GF-D8 (cell line): ENCODE data around the gene BEX1.
"Not testable (repeated sequence)": the region's sequence is repeated elsewhere in the genome, so short reads cannot be mapped to it uniquely, and the experiment has no call there.

Experiments
- DNase-seq: peaks from one replicate; lab custom pipeline; 2025; lab: John Stamatoyannopoulos, UW

The BEX1 gene

DNA sequence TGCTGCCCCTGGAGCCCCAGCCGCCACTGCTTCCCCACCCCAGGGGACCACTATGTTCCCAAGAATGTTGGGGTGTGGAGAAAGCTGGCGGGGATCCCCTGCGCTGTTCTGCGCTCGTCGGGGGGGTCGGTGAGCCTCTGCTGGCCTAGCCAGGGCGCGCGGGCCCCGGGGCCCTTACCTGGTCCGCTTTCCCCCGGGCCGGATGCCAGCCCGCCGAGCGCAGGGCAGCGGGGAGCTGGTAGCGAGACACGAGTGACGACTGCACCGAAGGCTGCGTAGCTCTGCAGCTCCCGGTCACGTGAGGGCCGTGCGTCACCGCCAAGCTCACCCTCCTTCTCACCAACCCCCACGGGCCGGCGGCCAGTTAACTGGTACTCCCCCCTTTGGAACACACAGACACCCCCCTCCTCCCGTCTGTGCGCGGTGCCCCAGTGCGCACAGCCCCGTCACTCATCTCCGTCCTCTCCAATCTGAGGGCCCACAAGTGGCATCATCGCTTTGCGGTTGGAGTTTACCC is at the start of gene BEX1:
Gene BEX1, minus strand, starts transcription at position 254 of the 517 bp plus-strand sequence. CDS start 897 bp downstream, outside the sequence.
- no peak for DNase-seq

DNA sequence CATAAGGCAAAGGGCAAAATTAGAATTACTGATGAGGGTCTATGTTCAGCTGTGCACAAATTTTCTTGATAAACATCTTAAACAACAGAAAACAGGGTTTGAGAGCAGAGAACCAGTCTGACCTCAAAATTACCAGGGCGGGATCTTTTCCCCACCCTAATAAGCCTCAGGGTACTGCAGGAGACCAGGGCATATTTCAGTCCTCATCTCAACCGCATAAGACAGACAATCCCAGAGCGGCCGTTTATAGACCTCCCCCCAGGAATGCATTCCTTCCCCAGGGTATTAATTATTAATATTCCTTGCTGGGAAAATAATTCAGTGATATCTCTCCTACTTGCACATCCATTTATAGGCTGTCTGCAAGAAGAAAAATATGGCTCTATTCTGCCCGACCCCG is 45.5 kb upstream of the BEX1 start:
- DNase-seq: not testable (repeated sequence)

- DNase-seq: no peak
Observed at GRCh38 chrX:103107836-103108235, 43.9 kb upstream of the BEX1 start.

DNA sequence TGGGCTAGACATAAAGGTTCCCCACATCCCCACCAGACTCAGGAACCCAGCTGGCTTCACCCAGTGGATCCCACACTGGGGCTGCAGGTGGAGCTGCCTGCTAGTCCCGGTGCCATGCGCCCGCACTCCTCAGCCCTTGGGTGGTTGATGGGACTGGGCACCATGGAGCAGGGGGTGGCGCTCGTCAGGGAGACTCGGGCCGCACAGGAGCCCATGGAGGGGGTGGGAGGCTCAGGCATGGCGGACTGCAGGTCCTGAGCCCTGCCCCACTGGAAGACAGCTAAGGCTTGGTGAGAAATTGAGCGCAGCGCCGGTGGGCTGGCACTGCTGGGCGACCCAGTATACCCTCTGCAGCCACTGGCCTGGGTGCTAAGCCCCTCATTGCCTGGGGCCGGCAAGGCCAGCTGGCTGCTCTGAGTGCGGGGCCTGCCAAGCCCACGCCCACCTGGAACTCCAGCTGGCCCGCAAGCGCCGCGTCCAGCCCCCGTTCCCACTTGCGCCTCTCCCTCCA is 43.3 kb upstream of the BEX1 start:
- not testable (repeated sequence) for DNase-seq

GRCh38 chrX:103104370-103104769 is 40.4 kb upstream of the BEX1 start:
- DNase-seq: not testable (repeated sequence)

DNA sequence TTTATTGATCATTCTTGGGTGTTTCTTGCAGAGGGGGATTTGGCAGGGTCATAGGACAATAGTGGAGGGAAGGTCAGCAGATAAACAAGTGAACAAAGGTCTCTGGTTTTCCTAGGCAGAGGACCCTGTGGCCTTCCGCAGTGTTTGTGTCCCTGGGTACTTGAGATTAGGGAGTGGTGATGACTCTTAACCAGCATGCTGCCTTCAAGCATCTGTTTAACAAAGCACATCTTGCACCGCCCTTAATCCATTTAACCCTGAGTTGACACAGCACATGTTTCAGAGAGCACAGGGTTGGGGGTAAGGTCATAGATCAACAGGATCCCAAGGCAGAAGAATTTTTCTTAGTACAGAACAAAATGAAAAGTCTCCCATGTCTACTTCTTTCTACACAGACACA is 39.9 kb upstream of the BEX1 start:
- not testable (repeated sequence) for DNase-seq

DNA sequence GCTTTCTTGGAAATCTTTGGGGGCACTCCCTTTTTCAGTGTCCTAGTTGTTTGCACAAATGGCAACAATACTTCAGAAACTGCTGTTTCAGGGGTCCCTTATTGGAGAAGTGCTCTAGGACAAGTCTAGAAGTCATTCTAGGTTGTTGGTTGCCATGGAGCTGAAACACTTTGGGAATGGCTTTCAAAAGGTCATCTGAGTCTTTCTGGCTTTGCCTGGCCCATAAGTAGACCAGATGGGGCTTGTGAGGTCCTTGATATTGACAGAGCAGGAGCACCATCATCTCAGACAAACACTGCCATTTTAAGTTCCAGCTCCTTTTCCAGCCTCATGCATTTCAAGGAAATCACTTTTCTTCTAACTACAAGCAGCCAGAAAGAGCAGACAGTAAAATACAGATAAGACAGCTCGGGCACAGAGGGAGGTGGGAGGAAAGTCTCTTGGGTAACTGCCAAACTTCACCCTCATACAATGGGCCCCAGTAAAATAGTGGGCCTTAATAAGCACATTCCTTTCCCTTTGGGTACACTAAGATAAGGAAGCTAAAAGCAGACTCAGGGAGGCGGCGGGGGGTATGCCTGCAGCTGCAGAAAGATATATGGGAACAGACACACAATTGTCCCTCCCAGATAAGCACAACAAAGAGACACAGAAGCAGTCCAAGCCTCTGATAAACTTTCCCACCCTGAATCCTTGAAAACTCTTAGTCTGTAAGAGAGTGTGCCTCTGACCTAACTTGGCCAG is 37.5 kb upstream of the BEX1 start:
- DNase-seq: no peak

- DNase-seq: no peak
Observed at GRCh38 chrX:103100484-103100883, 36.5 kb upstream of the BEX1 start.

GRCh38 chrX:103099691-103100090 is 35.7 kb upstream of the BEX1 start:
- no peak for DNase-seq

- no peak for DNase-seq
Observed at GRCh38 chrX:103098488-103098887, 34.5 kb upstream of the BEX1 start.

- peak; percentile 51 for DNase-seq
Observed at GRCh38 chrX:103092942-103093341, 29.0 kb upstream of the BEX1 start, which contains the start of gene NXF3. Gene NXF3 (minus strand): TSS chrX:103093143. CDS start chrX:103093023, 120 bp downstream.

- no peak for DNase-seq
Observed at GRCh38 chrX:103081051-103081450, 17.1 kb upstream of the BEX1 start.

GRCh38 chrX:103073467-103073866 is 9.5 kb upstream of the BEX1 start:
- DNase-seq: no peak

- no peak for DNase-seq
Observed at GRCh38 chrX:103066606-103067005, 2.6 kb upstream of the BEX1 start.

GRCh38 chrX:103063191-103063845 is 653 bp downstream of the BEX1 start:
- DNase-seq: no peak

- no peak for DNase-seq
Observed at GRCh38 chrX:103061486-103061885, 2.5 kb downstream of the BEX1 start.

DNA sequence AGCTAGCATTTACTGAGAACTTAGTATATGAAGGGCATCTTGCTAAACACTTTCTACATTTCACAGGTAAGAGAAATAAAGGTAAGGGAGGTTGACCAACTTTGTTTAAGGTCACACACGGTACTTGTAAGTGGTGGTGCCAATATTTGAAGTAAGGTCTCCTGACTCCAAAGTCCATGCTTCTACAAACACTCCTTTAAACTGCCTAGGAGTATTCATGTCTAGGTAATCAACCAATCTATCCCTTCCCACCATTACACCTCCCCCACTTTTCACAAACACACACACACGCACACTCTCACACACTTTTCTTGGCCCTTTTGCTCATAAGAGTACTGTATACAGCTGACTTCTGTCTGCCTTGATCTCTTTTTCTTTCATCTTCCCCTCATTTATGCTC is 7.1 kb downstream of the BEX1 start:
- DNase-seq: no peak

GRCh38 chrX:103052625-103053024 is 11.3 kb downstream of the BEX1 start:
- DNase-seq: no peak

DNA sequence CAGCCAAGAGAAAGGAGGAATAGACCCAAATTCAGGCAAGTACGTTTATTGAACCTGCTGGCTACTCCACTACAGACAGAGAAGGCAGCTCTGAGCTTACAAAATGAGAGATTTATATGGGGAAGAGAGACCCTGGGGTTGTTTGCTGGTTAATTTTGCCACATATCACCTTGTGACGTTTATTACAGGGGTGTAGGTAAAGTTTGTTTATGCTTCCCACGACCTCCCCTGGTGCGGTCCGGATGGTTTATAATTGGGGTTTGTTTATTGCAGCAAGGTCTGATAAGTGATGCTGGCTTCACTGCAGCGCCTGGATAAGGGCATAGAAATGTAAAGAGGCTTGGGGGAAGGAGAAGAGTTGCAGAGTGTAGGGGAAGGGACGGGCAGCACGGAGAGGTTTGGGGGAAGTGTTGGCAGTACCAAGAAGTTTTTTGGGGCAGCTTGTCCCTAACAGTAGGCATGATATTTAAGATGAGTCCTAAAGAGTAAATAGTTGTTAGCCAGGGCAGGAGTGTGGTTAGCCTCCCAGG is 12.6 kb downstream of the BEX1 start:
- no peak for DNase-seq

DNA sequence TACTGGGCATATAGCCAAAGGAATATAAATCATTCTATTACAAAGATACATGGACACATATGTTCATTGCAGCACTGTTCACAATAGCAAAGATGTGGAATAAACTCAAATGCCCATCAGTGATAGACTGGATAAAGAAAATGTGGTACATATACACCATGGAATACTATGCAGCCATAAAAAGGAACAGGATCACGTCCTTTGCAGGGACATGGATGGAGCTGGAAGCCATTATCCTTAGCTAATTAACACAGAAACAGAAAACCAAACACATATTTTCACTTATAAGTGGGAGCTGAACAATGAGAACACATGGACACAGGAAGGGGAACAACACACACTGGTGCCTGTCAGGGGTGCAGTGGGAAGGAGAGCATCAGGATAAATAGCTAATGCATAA is 30.6 kb downstream of the BEX1 start:
- DNase-seq: not testable (repeated sequence)

- no peak for DNase-seq
Observed at GRCh38 chrX:103017542-103017941, 46.4 kb downstream of the BEX1 start.

GRCh38 chrX:103012945-103013344 is 51.0 kb downstream of the BEX1 start:
- DNase-seq: no peak
